NCI-H1048 (cell line): ENCODE results near the gene ZNF419.
"Not testable (repeated sequence)": the region's sequence is repeated elsewhere in the genome, so short reads cannot be mapped to it uniquely, and the experiment has no call there.

Source experiments
- DNase-seq: peaks from one replicate; lab custom pipeline; 2025; lab: John Stamatoyannopoulos, UW

Gene ZNF419

DNA sequence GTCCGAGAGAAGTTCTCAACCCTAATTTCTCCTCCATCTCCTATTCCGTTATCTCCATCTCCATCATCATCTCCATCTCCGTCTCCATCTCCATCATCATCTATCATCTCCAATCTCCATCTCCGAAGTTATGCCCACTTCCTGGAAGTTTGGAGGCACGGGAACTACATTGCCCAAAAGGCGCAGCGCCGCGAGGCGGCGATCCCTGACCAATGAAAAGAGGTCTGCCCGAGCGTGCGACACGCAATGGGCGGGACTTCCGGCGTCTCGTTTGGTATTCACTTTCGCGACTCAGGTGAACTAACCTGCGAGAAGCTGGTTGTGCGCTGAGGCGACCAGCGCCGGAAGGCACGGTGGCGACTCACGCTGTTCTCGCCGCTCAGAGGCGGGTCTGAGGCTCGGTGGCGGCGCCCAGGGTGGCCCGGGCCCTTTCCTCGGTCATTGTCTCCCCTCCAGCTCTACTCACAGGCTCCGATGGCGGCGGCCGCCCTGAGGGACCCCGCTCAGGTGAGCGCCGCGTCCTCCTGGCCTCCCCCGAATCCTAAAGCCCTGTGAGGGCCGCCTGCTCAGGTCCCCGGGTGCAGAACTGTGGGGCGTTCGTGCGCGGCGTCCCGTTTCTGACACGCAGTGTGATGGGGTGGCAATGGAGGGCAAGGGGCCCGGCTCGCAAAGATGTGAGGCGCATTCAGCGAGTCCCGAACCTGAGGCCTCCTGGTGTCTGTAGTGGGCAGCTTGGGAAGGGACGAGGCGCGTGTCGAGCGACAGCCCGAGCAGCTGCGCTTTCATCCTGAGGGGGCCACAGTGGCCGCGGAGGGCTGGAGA, at the start of gene ZNF419:
Gene ZNF419 (plus strand): TSS at position 274 of the 822 bp plus-strand sequence. CDS start 201 bp downstream, at position 475.
- DNase-seq = peak; percentile 77

DNA sequence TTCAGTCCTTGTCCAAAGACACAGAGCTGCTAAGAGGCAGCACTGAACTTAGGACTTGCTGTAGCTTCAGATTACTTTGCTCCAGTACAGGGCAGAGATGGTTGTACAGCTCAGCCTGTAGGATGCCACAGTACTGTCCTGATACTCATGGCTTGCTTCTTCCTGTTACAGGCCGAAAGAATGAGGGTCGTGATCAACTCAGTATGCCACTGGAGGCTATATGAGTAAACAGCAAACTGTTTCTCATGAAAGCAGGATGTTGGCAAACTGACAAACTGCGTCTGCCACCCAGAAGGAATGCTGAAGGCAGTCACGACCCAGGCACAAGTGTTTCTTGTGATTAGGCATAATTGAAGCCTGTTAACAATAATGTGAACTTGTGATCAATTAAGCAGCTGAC, 49.6 kb upstream of the ZNF419 start:
- no peak for DNase-seq

DNA sequence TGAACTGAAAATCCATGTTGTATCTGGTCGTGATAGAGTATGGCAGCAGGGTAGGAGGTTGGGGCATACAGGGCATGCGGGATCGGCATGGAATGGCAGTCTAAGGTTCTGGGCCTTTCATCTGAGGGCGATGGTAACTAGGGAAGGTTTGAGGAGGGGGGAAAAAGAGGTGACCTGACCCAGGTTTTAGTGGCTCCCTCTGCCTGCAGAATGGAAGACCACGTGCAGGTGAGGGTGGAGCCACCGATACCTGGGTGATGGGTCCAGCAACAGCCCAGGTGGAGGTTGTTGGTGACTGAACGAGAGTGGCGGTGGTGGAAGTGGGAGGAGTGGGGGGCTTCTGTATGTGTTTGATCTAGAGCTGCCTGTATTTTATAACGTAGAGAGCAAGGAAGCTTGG, 48.6 kb upstream of the ZNF419 start:
- DNase-seq = no peak

DNA sequence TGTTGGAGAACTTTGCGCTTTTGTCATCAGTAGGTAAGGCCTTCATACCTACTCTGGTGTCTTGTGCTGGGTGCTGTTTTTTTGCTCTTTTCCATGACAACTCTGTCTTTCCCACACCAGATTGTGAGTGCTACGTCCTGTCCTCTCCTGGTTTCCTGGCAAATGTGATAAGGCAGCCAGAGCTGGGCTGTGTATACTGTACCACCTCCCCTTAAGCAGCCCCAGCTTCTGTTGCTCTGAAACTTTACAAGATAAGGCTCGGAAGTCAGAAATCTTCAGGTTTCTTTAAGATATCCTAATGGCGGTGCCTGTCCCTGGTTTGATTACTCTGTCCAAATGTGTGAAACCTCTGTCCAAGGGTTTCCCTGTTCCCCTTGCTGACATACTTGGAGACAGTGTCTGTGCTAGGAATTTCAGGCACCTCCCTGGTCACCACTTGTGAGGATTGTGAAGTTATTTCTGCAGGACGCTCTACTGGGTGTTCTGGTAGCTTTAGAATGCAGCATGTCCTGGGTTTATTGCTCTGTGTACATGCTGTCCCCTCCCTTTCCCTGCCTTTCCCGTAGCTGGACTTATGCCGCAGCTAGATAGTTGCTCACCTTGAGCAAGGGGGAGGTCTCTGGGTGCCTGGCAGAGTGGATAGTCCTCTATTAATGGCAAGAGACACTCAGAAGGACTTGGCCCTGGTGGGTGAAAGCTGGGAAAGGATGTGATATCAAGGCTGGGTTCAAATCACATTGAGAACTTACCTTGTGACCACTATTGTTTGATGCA, 45.4 kb upstream of the ZNF419 start:
- DNase-seq = no peak

DNA sequence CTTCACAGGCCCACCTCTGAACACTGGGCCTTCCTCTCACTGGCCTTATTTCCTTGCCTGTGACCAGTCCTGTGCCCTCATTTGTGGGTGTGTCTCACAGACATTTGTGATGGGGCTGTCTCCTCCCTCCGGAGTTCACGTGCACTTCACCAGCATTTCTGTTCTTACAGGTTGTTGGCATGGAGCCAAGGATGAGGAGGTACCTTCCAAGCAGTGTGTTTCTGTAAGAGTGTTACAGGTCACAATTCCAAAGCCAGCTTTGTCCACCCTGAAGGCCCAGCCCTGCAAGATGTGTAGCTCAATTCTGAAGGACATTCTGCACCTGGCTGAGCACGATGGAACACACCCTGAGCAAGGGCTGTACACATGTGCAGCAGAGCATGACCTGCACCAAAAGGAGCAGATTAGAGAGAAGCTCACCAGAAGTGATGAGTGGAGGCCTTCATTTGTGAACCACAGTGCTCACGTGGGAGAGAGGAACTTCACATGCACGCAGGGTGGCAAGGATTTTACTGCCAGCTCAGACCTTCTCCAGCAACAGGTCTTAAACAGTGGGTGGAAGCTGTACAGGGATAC, 44.3 kb upstream of the ZNF419 start:
- no peak for DNase-seq

DNA sequence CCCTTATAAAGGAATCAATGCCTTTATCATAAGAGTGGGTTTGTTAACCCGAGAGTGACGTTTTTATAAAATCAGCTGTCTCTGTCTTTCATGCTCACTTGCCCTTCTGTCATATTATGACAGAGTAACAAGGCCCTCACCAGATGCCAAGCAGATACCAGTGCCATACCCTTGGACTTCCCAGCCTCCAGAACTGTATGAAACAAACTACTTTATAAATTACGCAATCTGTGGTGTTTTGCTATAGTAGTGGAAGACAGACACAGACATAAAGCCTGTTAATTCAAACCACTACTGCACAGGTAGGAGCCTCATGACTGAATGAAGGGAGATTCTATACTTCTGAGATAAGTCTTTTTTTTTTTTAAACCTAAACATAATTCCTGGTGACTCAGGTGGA, 35.2 kb upstream of the ZNF419 start:
- DNase-seq = no peak

DNA sequence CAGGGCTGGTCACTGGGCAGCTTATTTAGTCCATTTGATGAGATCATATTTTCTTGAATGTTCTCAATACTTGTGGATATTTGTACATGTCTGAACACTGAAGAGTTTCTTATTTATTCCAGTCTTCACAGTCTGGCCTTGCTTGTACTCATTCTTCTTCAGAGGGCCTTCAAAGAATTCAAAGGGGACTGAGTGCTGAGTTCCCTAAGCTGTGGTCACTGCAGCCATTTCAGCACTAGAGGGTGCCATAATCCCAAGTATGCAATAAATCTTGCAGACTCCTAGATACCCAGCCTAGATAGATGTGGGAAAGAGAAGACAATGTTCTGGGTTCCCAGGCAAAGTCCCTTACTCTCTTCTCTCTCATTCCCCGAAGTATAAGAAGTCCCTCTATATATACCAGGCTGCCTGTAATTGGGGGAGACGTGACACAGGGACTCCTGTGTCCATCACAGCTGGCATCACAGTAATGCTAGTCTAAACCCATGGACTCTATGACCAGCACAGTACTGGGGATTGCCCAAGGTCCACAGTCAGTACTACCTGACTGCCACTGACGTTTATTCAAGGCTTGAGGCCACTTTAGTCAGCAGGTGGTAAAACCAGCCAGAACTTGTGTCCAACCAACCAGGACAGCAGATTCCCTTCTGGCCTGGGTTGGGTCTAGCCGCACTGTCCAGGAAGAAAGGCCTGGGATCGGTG, 21.7 kb upstream of the ZNF419 start:
- no peak for DNase-seq

DNA sequence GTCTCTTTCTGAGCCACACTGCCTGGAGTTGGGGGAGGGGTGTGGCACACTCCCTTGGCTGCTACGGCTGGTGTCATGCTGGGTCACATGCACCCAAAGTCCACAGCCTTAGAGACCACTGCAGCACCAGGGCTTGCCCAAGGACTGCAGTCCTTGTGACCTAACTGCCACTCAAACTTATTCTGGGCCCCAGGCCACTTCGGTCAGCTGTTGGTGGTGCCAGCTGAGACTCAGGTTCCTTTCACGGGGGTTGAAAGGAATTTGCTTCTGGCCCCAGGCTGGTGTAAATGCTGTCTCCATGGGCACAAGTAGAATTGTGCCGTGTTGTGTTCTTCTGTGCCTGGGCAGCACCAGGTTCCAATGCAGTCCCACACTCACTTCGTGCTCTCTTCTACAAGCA, 21.1 kb upstream of the ZNF419 start:
- no peak for DNase-seq

DNA sequence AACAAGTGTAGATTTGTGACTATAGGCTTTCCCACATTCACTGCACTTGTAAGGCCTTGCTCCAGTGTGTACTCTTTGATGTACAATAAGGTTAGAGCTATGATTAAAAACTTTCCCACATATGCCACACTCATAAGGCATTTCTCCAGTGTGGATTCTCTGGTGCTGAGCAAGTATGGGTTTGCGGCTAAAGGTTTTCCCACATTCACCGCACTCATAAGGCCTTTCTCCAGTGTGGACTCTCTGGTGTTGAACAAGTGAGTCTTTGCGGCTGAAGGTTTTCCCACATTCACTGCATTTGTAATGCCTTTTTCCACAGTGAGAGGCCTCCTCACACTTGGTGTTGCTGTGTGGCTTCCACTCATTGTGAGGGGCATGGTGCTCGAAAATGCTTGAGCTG, 13.9 kb upstream of the ZNF419 start:
- DNase-seq = no peak

DNA sequence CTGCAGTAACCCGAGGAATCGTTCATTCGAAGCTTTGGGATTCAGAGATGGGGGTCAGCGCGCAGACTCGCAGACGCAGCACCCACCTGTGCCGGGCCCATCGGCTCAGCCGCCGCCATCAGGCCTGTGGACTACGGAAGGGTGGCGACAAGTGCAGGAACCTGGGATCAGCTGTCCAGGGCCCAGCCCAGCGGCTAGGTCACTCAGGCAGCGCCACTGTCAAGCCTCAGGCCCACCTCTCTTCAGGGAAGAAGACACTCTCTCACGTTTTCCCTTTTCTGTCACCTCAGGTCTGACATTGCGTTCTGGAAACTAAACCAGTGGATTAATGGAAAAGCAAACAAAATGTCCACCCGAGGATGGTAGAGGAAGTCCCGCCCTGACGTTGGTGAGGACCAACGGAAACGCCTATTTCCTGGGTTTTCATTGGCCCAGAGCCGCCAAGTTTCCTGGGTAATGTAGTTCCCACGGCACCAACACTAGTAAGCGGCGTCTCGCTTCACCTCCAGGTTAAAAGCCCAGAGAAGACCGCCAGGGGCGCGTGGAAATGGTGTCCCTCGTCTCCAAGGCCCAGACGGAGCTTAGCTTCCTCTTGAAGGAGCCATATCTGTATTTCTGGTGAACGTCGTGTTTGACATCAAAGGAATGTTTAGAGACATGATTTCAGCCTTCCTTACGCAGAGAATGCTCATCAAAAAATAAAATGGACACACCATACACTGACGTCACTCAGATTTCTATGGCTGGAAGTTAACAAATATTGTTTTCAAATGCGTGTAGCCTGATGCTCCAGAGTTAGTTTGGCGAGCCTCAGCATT, 10.2 kb upstream of the ZNF419 start, which contains the start of gene ZNF772:
Gene ZNF772 (minus strand): TSS at position 376 of the 818 bp plus-strand sequence. CDS start 257 bp downstream, at position 119.
- DNase-seq = peak; percentile 82

DNA sequence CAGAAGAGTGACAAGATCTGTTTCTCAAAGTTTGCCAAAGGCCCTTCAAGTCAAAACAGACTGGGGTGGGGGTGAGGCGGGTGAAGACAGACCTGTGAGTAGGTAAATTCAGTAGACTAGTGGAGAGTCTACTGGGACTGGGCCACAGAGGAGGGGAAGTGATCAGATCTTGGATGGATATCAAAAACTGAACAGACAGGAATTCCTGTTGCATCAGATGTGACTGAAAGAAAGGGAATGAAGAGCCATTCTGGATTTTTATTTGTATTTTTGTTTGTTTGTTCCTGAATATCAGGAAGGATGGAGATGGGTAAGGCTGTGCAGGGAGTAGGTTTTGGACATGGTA, 722 bp downstream of the ZNF419 start:
- DNase-seq = not testable (repeated sequence)

DNA sequence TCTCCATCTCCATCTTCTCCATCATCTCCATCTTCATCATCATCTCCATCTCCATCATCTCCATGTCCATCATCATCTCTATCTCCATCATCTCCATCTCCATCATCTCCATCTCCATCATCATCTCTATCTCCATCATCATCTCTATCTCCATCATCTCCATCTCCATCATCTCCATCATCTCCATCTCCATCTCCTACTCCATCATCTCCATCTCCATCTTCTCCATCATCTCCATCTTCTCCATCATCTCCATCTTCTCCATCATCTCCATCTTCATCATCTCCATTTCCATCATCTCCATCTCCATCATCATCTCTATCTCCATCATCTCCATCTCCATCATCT, 11.8 kb downstream of the ZNF419 start:
- DNase-seq = not testable (repeated sequence)

DNA sequence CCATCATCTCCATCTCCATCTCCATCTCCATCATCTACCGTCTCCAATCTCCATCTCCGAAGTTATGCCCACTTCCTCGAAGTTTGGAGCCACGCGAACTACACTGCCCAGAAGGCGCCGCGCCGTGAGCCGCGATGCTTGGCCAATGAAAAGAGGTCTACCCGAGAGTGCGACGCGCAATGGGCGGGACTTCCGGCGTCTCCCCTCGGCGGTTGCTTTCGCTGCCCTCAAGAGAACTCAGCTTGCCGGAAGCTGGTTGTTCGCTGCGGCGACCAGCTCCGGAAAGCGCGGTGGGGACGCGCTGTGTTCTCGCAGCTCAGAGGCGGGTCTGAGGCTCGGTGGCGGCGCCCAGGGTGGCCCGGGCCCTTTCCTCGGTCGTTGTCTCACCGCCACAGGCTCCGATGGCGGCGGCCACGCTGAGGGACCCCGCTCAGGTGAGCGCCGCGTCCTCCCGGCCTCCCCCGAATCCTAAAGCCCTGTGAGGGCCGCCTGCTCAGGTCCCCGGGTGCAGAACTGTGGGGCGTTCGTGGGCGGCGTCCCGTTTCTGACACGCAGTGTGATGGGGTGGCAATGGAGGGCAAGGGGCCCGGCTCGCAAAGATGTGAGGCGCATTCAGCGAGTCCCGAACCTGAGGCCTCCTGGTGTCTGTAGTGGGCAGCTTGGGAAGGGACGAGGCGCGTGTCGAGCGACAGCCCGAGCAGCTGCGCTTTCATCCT, 12.3 kb downstream of the ZNF419 start, which contains the start of gene ZNF773:
Gene ZNF773 (plus strand): TSS at position 259 of the 716 bp plus-strand sequence. CDS start 143 bp downstream, at position 402.
- peak; percentile 89 for DNase-seq

DNA sequence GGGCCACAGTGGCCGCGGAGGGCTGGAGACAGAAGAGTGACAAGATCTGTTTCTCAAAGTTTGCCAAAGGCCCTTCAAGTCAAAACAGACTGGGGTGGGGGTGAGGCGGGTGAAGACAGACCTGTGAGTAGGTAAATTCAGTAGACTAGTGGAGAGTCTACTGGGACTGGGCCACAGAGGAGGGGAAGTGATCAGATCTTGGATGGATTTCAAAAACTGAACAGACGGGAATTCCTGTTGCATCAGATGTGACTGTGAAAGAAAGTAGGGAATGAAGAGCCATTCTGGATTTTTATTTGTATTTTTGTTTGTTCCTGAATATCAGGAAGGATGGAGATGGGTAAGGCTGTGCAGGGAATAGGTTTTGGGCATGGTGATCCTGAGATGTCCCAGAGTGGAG, 12.8 kb downstream of the ZNF419 start:
- DNase-seq = not testable (repeated sequence)

DNA sequence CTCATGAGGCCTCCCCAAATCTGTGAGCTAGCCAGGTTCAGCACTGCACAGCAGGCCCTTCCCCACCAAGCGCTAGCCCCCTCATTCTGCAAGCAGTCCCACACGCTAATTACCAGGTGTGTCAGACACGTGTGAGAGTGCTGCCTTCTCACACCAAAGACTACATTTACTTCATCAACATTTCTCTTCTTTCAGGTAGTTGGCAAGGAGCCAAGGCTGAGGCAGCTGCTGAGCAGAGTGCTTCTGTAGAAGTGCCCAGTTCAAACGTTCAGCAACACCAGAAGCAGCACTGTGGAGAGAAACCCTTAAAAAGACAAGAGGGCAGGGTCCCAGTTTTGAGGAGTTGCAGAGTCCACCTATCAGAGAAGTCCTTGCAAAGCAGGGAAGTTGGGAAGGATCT, 18.6 kb downstream of the ZNF419 start:
- DNase-seq = no peak

DNA sequence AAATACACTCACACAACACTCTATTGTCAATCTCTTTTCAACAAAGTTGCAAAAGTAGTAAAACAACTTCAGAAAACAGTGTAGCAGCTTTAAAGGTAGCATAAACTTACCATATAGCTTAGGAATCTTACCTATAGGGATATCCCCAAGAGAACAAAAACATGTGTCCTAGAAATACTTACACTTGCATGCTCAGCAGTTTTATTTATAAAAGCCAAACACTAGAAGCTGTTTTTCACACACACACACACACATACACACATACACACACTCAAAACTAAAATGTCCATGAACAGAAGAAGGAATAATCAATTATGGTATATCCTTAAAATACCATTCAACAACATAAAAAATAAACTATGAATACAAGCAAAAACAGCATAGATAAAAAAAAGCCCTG, 23.9 kb downstream of the ZNF419 start:
- DNase-seq = no peak

DNA sequence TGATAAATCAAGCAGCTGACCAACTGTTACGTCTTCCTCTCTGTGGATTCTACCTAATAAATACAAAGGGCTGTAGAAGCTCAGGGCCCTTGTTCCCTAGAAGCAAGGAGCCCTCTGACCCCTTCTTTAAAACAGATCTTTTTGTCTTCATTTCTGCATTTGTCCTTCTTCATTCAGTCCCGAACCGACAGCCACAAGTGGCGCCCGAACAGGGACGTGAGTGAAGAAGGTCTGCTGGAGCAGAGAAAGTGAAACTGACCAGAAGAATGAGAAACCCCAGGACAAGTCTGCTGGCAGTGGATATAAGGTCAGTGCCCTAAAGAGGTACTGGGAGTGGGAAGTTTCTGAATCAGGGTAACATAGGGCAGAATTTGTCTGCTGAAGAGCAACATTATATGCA, 25.3 kb downstream of the ZNF419 start:
- DNase-seq = no peak

DNA sequence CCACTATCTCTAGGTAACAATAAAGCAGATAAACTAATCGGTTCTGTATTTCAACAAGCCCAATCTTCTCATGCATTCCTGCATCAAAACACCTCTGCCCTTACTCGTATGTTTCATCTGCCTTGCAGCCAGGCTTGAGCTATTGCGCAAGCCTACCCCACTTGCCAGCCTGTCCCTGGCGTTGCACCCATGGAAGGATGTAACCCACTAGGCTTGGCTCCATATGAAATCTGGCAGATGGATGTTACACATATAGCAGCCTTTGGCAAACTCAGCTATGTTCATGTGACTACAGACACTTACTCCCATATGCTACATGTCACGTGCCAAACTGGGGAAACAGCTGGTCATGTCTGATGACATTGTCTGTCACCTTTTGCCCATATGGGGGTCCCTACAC, 27.7 kb downstream of the ZNF419 start:
- no peak for DNase-seq

DNA sequence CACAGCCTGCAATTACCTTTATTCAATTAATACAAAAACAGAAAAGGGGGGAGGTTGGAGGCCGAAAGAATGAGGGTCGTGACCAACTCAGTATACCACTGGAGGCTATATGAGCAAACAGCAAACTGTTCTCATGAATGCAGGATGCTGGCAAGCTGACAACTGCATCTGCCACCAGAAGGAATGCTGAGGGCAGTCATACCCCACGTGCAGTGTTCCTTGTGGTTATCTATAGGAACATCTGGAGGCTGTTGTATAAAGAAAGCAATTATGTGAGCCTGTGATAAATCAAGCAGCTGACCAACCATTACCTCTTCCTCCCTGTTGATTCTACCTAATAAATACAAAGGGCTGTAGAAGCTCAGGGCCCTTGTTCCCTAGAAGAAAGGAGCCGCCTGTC, 30.5 kb downstream of the ZNF419 start:
- DNase-seq = not testable (repeated sequence)

DNA sequence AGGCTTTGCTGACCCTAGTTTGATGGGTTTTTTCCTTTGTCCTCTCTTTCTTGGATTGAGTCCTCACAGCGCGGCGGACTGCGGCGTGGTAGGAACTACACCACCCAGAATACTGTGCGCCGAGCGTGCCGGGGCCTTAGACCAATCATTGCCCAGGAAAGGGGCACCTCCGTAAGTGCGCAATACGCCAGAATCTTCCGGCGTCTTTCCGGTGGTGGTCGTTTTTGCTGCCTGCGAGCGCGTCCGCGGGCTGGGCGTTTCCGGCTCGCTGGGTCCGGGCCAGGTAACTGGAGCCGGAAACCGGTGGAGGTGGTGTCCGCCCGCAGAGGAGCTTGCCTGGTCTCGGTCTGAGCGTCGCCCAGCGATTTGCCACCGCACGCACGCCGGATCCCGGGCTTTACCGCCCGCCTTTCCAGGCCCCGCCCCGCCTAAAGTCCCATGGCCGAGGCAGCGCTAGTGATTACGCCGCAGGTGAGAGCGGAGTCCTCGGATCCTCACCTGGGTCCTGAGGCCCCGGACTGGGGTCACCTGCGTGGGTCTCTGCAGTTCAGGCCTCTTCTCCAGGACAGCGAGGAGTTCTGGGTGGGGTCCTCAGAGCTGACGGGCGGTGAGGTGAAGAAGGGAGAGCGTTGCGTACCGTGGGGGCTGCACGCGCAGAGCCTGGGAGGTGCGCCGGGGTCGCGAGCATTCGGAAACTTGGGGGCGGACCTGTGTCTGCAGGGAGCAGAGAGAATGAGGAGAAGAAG, 39.8 kb downstream of the ZNF419 start, which contains the start of gene ZNF549:
Gene ZNF549 (plus strand): TSS at position 221 of the 746 bp plus-strand sequence. CDS start 218 bp downstream, at position 439.
- peak; percentile 44 for DNase-seq
